Stimulated activated CD4-positive, alpha-beta T cell treated with anti-CD3 and anti-CD28 coated beads, Interleukin-15, amount 100 ng/mL, for 24 hours (primary cell): ENCODE results near the gene GVQW3.
"Not testable (repeated sequence)": the region's sequence is repeated elsewhere in the genome, so short reads cannot be mapped to it uniquely, and the experiment has no call there.

Source experiments
- DNase-seq: peaks from one replicate; pipeline ENCODE4 v3.0.0-alpha.2; 2020

GVQW3 gene

DNA sequence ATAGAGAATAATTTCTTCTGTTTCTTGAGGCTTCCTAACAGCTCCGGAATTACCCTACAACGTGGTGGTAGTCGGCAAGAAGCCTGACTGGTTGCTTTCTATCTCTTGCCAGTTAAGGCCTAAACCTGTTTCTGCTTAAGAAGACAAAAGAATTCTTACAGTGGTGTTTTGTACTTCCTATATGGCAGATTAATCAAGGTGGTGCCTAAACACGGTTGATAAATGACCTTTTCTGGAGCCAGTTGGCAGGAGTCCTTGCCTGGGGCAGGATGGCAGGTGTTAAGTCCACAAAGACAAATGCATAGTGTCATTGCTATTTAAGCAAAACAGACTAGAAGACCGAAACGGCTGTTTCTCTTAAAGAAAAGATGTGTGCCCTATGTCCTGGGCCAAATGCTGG lies 9.9 kb downstream of the GVQW3 start:
- no peak for DNase-seq

- no peak for DNase-seq
These were observed 10.8 kb downstream of the GVQW3 start for GRCh38 chr11:76391811-76392475.

- DNase-seq = no peak
These were observed 11.7 kb downstream of the GVQW3 start for GRCh38 chr11:76392870-76393269.

GRCh38 chr11:76394411-76394810 lies 13.3 kb downstream of the GVQW3 start:
- DNase-seq = no peak

DNA sequence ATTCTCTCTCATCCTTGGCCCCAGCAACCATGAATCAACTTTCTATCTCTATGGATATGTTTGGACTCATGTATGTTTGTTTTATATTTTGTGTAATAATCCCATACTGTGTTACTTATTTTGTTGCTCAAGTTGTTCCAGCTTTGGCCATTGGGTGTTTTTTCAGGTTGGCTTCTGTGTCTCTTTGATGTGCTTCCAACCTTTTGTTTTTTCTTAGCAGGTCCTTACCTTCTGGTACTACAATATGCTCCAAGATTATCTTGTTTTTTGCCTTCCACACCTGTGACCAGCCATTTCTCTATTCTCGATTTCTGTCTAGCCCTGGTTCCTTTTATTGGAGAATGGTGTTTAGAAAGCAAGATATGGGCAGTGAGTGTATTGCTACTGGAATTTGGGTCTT lies 14.2 kb downstream of the GVQW3 start:
- DNase-seq = no peak

DNA sequence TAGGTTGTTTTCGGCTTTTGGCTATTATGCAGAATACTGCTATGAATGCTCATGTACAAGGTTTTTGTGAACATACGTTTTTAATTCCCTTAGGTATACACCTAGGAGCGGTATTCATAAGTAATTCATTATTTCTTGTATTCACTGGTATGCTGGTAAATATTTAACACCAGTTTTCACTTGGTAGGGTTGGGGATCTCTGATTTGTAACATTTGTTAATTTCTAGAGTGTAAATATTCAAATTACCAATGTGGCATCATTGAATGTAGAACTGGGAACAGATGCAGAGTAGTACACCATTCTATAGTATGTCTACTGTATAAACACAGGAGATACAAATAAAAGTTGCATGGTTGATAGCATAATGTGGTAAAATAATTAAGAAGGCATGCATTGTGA lies 16.3 kb downstream of the GVQW3 start:
- DNase-seq = no peak

- no peak for DNase-seq
These were observed 19.8 kb downstream of the GVQW3 start for GRCh38 chr11:76400967-76401366.

DNA sequence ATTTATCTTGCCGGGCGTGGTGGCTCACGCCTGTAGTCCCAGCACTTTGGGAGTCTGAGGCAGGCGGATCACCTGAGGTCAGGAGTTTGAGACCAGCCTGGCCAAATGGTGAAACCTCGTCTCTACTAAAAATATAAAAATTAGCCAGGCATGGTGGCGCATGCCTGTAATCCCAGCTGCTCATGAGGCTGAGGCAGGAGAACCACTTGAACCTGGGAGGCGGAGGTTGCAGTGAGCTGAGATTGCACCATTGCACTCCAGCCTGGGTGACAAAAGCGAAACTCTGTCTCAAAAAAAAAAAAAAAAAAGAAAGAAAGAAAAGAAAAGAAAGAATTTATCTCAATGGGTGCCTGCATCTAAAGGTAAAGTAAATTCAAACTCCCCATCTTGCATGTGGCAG lies 20.4 kb downstream of the GVQW3 start:
- DNase-seq = not testable (repeated sequence)

DNA sequence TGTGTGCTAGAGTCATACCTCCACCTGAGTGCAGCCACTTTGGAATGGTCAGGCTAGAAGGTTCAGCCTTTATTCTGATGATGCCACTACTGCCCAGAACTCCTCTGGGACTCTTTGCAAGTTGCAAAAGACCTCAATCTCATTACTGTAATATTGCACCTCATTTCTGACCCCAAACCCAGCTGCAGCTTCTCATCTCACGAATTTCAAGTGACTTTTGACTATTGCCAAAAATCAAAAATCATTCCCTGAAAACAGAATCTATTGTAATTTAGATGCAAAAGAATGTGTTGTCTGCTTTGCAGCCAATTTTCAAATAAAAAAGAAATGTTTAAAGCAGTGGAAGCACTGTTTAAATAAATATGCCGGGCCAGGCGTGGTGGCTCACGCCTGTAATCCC lies 25.2 kb downstream of the GVQW3 start:
- DNase-seq = no peak

GRCh38 chr11:76408171-76408965 lies 27.2 kb downstream of the GVQW3 start:
- DNase-seq = no peak

DNA sequence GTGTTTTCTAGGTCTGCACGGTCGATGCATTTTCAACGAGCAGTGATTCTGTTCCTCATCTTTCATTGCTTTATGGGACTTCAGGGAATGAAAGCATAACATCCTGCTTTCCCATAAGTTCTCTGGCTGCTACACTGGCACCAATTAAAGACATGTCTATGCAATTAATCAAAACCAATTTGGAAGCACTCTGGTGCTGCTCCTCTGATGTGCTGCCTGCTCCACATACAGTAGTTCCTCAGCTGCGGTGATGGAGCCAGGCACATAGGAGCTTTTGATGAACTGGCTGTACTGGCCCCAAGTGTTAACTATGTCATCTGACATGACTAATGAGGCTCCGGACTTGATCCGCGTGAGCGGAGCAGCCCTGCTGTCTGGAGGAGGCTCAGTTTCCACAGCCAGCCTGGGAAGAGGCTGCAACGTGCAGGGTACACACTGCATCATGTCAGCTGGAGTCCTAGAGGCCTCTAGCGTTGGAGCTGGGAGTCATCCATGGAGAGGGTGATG lies 29.8 kb downstream of the GVQW3 start:
- no peak for DNase-seq

DNA sequence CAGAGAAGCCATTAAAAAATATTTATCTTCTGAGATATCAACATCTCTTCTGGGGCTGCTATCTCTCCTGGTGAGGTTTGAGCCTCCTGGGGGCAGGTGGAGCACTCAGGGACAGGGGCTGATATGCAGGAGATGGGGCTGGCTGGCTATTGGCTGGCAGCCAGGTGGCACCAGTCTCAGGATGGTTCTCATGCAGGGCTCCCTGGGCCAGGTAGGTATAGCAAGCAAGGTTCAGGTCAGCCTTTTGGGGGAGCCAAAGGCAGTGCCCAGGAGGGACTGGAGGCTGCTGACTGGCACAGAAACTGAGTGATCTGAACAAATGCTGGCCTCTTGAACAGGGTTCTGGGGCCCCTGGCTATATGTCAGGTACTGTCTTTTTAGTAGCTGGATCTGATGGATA lies 34.0 kb downstream of the GVQW3 start:
- no peak for DNase-seq

DNA sequence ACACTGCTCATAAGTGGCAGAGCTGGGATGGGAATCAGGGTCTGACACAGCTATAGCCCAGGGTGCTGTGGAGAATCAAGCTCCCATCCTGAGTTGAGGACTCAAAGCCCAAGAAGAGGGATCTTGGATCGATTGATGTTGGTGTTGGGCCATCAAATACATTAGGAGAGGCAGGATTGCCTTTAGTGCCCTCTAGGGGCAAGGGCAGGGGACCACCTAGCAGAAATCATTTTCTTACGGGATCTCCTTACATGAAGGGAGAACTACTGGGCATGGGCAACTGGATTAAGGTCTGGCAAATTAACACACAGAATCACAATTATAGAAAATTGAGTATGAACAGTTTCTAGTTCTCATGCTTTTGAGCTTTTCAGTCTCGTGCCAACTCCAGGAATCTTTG lies 38.8 kb downstream of the GVQW3 start:
- peak; percentile 20 for DNase-seq

GRCh38 chr11:76424379-76424778 lies 43.3 kb downstream of the GVQW3 start:
- peak; percentile 39 for DNase-seq

DNA sequence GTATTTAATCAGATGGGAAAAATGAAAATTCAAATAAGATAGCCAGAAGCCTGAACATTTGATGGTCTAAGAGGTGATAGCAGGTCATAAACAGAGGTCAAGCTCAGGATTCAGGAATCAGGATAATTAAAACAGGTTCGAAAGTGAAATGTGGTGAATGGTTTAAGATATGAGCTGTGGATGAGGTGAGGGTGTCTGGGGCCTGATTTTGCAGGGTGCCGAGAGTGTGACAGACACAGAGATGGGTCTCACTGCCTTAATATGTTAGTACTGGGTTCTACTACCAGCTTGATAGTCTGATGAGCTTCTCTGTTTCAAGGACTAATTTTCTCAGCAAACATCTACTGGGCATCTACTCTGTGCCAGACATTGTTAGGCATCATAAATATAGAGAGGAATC lies 43.8 kb downstream of the GVQW3 start:
- DNase-seq = no peak

DNA sequence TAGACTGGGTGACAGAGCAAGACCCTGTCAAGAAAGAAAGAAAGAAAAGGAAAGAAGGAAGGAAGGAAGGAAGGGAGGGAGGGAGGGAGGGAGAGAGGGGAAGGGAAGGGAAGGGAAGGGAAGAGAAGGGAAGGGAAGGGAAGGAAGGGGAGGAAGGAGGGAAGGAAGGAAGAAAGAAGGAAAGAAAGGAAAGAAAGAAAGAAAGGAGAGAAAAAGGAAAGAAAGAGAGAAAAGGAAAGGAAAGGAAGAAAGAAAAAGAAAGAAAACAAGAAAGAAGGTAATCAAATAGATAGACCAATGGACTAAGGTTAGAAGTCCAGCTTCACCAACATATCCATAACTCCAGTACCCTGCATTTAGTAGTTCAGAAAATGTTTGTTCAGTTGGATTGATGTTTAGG lies 45.5 kb downstream of the GVQW3 start:
- DNase-seq = no peak

GRCh38 chr11:76436020-76436419 lies 54.9 kb downstream of the GVQW3 start:
- DNase-seq = no peak

GRCh38 chr11:76443268-76443980 lies 62.3 kb downstream of the GVQW3 start:
- peak; percentile 8 for DNase-seq

DNA sequence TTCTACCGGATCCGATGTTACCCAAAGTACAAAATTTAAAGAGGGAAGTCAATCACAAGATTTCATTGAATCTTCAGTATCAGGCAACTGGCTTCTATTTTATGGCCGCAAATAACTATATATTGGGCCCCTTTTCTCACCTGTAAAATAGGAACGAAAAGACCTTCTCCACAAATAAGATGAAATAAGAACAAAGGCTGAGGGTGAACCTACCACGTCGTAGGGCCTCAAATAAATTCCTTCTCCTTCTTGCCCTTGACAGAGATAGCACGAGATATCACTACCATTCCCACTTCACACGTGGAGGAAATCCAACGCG lies 62.9 kb downstream of the GVQW3 start:
- no peak for DNase-seq

DNA sequence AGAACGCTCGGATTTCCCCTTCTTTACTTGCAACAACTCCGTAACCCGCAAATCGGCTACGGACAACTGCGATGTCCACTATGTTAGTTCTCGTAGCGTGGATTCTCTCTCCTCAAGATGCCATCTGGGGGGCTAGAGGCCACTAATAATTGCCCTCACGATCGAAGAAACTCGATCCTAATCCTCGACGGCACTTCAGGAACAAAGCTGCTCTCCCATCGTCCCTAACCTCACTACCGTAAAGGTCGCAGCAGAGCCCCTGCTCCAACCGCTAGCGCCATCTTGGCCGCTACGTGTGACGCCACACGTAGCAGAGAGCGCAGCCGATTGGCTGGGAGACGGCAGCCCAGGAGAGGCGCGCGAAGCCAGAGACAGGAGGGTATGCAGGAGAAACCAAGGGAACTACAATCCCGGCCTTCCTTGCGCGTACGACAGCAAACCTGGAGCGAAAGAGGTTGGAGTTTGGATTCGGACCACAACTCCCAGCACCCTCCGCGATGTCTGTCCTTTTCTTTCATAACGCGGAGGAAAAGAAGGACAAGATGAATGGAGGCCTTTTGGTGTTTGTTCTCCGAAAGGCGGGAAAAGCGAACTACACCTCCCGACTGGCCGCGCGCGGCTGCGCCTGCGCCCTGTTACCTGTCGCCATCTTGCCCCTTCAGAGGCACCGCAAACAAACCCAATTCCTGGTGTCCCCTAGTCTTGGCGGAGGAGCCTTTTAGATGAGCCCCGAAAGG lies 63.4 kb downstream of the GVQW3 start, which contains the start of gene EMSY:
Gene EMSY (plus strand): TSS at position 635 of the 737 bp plus-strand sequence. CDS start 1,921 bp downstream, outside the sequence.
- DNase-seq = peak; percentile 93

DNA sequence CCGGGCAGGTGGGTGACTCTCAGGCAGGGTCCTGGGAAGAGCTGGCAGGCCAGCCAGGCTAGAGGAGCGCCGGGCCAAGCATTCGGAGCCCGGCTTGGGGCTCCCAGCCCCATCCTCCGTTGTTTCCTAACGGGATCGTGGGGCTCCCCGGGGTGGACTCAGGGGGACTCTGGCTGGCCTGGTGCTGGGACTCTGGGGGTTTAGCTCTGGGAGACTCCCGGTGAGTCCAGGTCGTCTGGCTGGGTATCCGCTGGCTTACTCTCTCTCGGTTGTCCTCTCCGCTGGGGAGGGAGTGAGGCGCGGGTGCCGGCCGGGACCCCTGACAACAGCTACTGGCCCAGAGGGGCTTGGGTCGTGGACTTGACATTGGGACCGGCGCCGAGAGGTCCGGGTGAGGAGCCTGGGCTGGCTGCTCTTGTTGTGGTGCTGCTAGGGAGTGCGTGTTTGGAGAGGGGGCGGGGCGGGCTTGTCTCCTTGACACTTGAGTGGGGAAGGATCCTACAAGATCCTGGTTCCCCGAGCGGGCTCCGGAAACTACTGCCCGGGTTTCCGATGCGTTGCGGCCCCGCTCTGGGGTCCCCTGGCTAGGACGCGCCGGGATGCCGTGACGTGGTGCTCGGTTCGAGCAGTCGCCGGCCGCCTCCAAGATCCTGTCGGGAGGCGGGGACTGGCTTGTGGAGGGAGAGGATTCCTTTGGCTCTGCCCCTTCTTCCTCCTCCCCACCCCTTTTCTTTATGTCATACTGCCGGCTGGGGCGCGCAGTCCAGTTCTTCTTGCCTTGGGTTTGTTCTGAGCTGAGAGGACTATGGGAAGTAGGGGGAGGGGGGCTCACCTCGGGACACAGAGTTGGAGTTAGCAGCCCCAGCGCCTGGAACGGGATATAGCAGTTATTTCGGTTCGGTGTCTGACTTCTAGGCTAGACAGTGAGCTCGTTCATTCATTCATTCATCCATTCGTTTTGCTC lies 64.3 kb downstream of the GVQW3 start:
- peak; percentile 83 for DNase-seq

DNA sequence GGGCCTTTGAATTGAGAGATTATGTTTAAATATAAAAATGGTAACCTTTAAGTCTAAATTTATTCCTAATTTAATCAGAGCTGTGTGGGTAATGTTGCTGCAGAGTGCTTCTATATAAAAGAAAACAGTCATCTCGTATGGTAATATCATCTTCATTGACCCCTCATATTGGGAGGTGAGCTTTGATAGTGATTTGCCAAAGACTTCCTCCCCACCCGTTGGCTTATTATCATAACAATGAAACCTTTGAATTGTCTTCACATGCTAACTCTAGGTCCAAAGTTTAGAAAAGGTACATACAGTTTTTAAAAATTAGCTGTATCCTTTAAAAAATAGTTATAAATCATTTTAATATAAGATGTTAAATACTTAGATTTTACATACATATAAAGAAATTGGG lies 67.4 kb downstream of the GVQW3 start:
- no peak for DNase-seq
